OCI-M1 (cell line): Measurements from ENCODE around the gene GABRD.

Experiments
- DNase-seq: peaks from one replicate; lab custom pipeline; 2025; lab: John Stamatoyannopoulos, UW

The GABRD gene

GRCh38 chr1:2018217-2019171 lies 651 bp upstream of the GABRD start:
- no peak for DNase-seq

GRCh38 chr1:2019571-2020309 lies 595 bp downstream of the GABRD start:
- no peak for DNase-seq

GRCh38 chr1:2020310-2020655 lies 1.1 kb downstream of the GABRD start:
- DNase-seq: no peak

DNA sequence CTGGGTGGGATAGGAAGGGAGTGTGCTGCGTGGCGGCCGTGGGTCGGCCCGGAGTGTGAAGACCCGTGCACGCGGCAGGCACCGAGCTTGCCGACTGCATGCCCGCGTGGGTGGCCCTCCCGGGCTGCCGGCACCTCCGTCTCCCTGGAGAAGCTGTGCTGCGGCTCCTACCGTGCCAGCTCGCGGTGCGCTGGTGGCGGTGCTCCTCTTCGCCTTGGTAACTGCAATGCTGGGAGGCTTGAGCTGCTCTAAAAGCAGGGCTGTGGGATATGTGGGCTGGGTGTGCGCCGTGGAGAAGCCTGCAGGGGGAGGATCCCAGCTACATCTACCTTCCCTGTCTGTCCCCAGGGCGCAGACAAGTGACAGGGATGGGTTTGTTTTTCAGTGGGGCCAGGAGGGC lies 2.4 kb downstream of the GABRD start:
- no peak for DNase-seq

GRCh38 chr1:2022063-2022770 lies 3.1 kb downstream of the GABRD start:
- no peak for DNase-seq

DNA sequence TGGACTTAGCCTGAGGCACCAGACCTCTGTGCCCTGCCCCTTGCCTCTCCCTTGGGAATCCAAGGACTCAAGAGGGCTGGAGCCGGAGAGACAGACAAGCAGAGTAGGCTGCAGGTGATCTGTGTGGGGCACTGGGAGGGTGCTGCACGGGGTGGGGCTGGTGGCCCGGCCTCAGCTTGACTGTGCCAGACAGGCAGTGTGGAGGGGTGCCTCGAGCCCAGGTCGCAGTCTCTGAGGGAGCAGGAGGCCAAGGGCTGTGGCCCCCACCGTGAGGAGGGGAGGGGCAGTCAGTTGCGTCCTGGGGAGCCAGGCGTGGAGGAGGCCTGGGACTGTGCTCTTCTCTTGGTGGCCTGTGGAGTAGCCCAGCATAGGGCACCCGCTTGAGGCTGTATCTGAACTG lies 4.0 kb downstream of the GABRD start:
- no peak for DNase-seq

DNA sequence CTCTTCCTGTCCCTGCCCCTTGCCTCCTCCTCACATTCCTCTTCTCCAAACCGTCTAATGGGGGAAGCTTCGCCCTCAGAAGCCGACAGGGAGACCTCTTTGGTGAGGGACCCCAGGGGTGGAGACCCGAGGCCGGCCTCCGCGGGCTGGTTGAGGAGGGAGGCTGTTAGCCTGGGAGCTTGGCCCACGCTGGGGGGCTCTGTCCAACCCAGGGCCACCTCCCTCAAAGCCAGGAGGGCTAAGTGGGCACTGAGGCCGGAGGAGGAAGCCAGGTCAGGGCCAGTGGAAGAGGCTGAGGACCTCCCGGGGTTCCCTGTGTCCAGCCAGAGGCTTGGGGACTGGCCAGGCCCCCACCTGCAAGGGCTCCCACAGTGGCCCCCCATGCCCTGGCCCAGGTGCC lies 5.3 kb downstream of the GABRD start:
- no peak for DNase-seq

GRCh38 chr1:2024887-2025286 lies 5.7 kb downstream of the GABRD start:
- DNase-seq: no peak

DNA sequence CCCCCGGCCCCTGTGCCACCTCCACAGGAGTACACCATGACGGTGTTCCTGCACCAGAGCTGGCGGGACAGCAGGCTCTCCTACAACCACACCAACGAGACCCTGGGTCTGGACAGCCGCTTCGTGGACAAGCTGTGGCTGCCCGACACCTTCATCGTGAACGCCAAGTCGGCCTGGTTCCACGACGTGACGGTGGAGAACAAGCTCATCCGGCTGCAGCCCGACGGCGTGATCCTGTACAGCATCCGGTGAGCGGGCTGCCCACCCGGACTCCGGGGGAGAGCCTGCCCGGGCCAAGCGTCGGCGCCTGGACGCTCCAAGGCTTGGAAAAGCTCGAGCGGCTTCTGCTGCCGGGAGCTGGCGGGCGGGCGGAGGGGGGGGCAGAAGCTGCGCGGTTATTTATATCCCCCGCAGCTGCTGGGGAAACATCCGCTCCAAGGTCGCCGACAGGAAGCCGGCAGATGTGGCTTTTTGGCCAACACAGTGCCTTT lies 6.4 kb downstream of the GABRD start:
- DNase-seq: no peak

GRCh38 chr1:2027961-2028583 lies 8.9 kb downstream of the GABRD start:
- no peak for DNase-seq

DNA sequence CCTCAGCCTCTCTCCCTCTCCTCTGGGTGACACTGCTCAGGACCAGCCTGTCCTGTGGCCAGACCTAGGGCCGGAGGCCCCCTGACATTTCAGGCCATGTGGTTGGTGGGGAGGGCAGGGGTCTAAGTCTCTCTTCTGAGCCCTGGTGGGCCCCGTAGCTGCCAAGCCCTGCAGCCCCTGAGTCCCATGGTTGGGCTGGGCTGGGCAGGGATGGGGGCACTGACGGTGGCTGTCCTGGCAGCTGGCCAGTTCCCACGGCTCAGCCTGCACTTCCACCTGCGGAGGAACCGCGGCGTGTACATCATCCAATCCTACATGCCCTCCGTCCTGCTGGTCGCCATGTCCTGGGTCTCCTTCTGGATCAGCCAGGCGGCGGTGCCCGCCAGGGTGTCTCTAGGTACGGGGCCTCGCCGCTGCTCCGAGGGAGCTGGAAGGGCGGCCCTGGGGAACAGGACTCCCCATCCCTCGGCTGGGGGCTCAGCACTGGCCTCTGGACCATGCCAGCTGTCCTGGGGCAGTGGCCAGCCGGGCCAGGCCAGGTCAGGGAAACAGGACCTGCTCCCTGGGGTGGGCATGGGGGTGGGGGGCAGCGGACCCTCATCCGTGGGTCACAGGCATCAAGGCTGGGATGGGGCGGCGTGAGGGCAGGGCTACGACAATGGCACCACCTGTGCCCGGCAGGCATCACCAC lies 9.9 kb downstream of the GABRD start:
- DNase-seq: no peak

DNA sequence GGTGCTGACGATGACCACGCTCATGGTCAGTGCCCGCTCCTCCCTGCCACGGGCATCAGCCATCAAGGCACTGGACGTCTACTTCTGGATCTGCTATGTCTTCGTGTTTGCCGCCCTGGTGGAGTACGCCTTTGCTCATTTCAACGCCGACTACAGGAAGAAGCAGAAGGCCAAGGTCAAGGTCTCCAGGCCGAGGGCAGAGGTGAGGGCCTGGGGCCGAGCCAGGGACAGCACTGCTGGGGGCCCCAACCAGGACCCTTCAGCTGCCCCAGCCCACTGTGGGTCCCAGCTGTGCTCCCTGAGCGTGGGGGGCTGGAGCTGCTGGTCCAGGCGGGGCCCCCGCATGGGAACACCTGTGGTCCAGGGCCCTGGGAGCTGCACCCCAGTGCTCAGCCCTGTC lies 10.4 kb downstream of the GABRD start:
- DNase-seq: no peak

DNA sequence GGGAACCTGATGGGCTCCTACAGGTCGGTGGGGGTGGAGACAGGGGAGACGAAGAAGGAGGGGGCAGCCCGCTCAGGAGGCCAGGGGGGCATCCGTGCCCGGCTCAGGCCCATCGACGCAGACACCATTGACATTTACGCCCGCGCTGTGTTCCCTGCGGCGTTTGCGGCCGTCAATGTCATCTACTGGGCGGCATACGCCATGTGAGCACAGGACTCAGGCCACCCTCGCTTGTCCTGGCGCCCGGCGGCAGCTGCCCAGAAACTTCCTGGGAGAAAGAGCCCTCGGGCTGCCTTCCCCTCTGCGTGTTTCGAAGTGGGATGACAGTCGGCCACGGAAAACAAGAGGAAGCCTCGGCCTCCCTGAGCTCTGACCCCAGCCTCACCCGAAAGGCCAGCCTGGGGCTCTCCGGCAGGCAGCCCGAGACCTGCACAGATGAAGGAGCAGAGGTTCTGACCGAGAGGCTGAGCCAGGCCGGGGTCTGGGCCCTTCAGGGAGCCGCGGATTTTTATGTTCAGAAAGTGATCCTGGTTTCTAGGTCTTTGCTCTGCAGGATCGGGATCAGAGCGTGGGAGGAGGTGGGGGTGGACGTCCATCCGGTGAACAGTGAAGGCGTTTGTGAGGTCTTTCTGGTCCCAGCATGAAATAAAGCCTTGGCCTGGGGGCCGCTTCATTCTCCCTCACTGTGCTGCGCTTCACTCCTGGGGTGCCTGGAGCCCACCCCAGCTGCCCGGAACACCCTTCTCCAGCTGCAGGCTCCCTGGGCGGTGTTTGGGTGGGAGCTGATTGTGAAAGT lies 11.1 kb downstream of the GABRD start:
- DNase-seq: no peak

DNA sequence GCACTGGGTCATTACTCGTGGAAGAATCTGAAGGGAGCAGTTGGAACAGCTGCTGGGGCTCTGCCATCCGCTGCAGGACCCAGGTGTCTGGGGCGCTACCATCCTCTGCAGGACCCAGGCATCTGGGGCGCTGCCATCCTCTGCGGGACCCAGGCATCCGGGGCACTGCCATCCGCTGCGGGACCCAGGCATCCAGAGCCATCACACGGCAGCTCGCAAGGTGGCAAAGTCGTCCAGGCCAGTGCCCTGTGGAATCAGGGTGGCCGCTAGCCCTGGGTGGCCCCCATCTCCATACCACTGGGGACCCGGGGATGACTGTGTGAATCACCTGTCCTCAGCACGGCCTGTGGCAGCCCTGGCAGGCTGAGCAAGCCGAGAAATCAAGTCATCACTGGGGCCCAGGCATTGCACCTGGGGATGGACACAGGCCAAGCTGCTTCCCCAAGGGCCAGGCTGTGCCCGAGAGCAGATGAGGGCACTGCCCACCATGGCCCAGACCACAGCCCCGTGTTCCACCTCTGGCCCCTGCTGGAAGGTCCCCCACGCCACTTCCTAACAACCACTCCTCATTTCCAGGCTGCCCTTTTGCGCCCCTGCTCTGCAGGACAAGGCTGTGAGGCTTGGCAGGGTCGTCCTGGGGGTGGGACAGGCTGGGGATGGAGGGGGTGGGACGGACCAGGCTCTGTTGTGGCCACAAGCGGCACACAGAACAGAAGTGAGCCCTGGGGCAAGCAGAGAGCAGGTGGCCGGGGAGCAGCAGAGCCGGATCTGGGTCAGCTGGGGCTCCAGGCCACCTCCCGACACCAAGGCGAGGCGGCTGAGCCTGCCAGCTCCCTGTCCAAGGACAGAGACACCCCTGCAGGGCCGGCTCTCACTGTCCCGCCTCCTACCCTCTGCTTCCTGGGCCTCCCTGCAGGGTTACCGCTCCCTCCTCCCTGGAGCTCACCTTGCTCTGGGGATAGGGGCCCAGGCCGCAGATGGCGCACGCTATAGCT lies 12.7 kb downstream of the GABRD start:
- no peak for DNase-seq

- DNase-seq: no peak
These were observed 13.6 kb downstream of the GABRD start for GRCh38 chr1:2032737-2033136.

DNA sequence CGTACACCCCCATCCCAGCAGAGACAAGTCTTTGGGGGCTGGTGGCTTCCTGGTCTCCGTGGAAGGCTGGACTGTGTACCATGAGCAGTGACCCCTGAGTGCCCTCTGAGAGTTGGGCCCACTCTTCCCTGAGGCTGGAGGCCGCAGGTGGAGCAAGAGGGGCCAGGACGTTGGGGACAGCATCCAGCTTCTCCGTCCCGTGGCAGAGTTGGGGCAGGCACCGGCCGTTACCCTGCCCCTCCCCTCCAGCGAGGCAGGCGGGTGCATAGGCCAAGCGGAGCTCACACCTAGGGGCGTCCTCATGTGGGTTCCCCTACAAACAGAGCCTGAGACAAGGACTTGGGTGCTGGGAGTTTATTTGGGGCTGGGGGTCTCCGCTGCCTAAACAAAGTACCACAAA lies 14.0 kb downstream of the GABRD start:
- DNase-seq: no peak

DNA sequence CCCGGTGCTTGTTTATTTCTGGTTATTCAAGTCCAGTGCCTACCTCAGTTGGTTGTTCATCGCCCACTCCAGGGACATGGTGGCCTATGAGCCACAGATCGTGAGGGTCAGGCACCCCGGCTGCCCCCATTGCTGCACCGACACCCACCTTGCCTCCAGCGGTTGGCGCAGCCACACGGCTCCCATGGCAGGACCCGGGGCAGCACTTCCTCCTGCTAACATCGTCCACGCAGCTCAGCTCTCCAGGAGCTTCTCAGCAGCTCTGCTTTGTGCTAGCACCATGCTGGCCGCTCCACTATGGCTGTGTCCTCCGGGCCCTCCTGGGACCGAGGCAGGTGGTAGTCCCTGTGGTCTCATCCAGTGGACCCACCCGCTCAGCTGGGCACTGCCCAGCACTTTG lies 17.1 kb downstream of the GABRD start:
- DNase-seq: no peak

- DNase-seq: no peak
These were observed 18.3 kb downstream of the GABRD start for GRCh38 chr1:2037314-2037979.

- no peak for DNase-seq
These were observed 19.1 kb downstream of the GABRD start for GRCh38 chr1:2038229-2038628.
